GM12878 (cell line): ENCODE results near the gene KATNA1. TPM values are rescaled to one million over a fixed set of nuclear protein-coding genes. Genes with fewer than 3 reads are reported as not detected.

Experiments
- ATAC-seq: fragments of 200-7000 bp; cut with Tn5 transposase; 3 replicates; pipeline ENCODE4 v1.9.1; 2020; ENCODE audit warnings: mild to moderate bottlenecking, moderate library complexity
- Bru-seq: library from RNA; stranded (reverse); fragments of 400-500 nt; gene quantifications from one replicate; lab custom pipeline; 2021; lab: Mats Ljungman, UMichigan
- BruChase-seq, 2 experiments: library from RNA; stranded (reverse); fragments of 400-500 nt; gene quantifications; one replicate each; lab custom pipeline; 2021; lab: Mats Ljungman, UMichigan
- BruUV-seq: library from RNA; stranded (reverse); fragments of 400-500 nt; replicated peaks from 2 replicates; lab custom pipeline; 2021; lab: Mats Ljungman, UMichigan
- CTCF ChIA-PET: fragments of 300-600 bp; sonication (Branson Sonifier 250); formaldehyde crosslinking; extraction: SDS; loops from one replicate; lab custom pipeline; 2021; ENCODE audit warnings: inconsistent platforms; lab: Yijun Ruan, JAX
- POLR2A ChIA-PET: fragments of 350-600 bp; formaldehyde crosslinking; extraction: SDS; loops from one replicate; lab custom pipeline; 2021; ENCODE audit warnings: inconsistent platforms; lab: Charles Lee
- RAD21 ChIA-PET: fragments of 300-600 bp; sonication (Branson Sonifier 250); formaldehyde crosslinking; loops from one replicate; lab custom pipeline; 2023; ENCODE audit warnings: antibody characterized with exemption; ENCODE audit not compliant: unreplicated experiment; lab: Charles Lee
- SMC1A ChIA-PET: fragments of 300-600 bp; sonication (Branson Sonifier 250); formaldehyde crosslinking; loops from one replicate; lab custom pipeline; 2023; ENCODE audit not compliant: unreplicated experiment, uncharacterized antibody; lab: Charles Lee
- DNase-seq: peaks from one replicate; pipeline ENCODE4 v3.0.0-alpha.2; 2011; ENCODE audit warnings: low read depth, low spot score
- FAIRE-seq: peaks from 3 replicates; lab custom pipeline; 2011; peaks lifted over from hg19 to GRCh38; lab: Jason Lieb, UNC
- H2AFZ ChIP-seq: 2 replicates; pipeline ENCODE4 v1.6.0; 2011; ENCODE audit warnings: low read depth, low read length, control low read depth; ENCODE audit not compliant: control insufficient read depth
- H3K27ac ChIP-seq: 2 replicates; pipeline ENCODE4 v1.5.1; 2011; ENCODE audit warnings: control low read depth; ENCODE audit not compliant: control insufficient read depth, insufficient read depth
- H3K27me3 ChIP-seq, 2 experiments: replicated peaks in 1 of 2; 2 replicates each; pipeline versions ENCODE4 v1.6.0 to v1.6.1; 2011; ENCODE audit warnings: low read length in 1 of 2; ENCODE audit not compliant: control insufficient read depth in 2 of 2, insufficient read depth in 2 of 2
- H3K36me3 ChIP-seq, 2 experiments: 2 replicates each; pipeline ENCODE4 v1.5.1; 2011; ENCODE audit warnings: low read length in 1 of 2; ENCODE audit not compliant: control insufficient read depth in 2 of 2, insufficient read depth in 2 of 2
- H3K4me1 ChIP-seq: 2 replicates; pipeline ENCODE4 v1.6.1; 2011; ENCODE audit warnings: mild to moderate bottlenecking, low read length, moderate library complexity, mixed read lengths; ENCODE audit not compliant: control insufficient read depth, insufficient read depth
- H3K4me2 ChIP-seq: 2 replicates; pipeline ENCODE4 v1.6.0; 2011; ENCODE audit warnings: control low read depth; ENCODE audit not compliant: control insufficient read depth, insufficient read depth
- H3K4me3 ChIP-seq: fragments of 200-600 bp; sonication (generic); 2 replicates; pipeline ENCODE4 v1.5.1; 2016
- H3K79me2 ChIP-seq: 2 replicates; pipeline ENCODE4 v1.6.0; 2011; ENCODE audit warnings: low read length; ENCODE audit not compliant: control insufficient read depth, insufficient read depth
- H3K9ac ChIP-seq: 2 replicates; pipeline ENCODE4 v1.8.0; 2011; ENCODE audit warnings: low read length, control low read depth, mixed read lengths; ENCODE audit not compliant: control insufficient read depth, insufficient read depth
- H3K9me3 ChIP-seq: replicated peaks from 3 replicates; pipeline ENCODE4 v1.5.1; 2011; ENCODE audit warnings: mild to moderate bottlenecking, low read length; ENCODE audit not compliant: control insufficient read depth, insufficient read depth
- H4K20me1 ChIP-seq: 2 replicates; pipeline ENCODE4 v1.6.0; 2011; ENCODE audit not compliant: control insufficient read depth, insufficient read depth
- BHLHE40 ChIP-seq, 2 experiments: fragments of 450-650 bp in 1 of 2; IDR thresholded peaks; 2 replicates each; pipeline ENCODE4 v1.6.1; 2011 to 2017; ENCODE audit warnings: low read depth in 2 of 2, borderline replicate concordance in 1 of 2, improper control_type of control experiment in 1 of 2, low read length in 1 of 2, mild to moderate bottlenecking in 1 of 2
- CHD2 ChIP-seq: IDR thresholded peaks from 2 replicates; pipeline ENCODE4 v1.6.1; 2011; ENCODE audit warnings: low read depth, low read length, improper control_type of control experiment, borderline replicate concordance
- GATAD2B ChIP-seq: fragments of 450-650 bp; conservative IDR thresholded peaks from 2 replicates; pipeline ENCODE4 v1.6.1; 2017; ENCODE audit warnings: low read depth, mild to moderate bottlenecking, moderate library complexity
- IKZF2 ChIP-seq, 2 experiments: fragments of 450-650 bp; IDR thresholded peaks; 2 replicates each; pipeline ENCODE4 v1.6.1; 2017; ENCODE audit warnings: mild to moderate bottlenecking in 2 of 2, moderate library complexity in 2 of 2
- NR2F1 ChIP-seq: fragments of 450-650 bp; conservative IDR thresholded peaks from 2 replicates; pipeline ENCODE4 v1.6.1; 2017; ENCODE audit warnings: mild to moderate bottlenecking
- SIX5 ChIP-seq: IDR thresholded peaks from 2 replicates; pipeline ENCODE4 v1.6.1; 2011; ENCODE audit warnings: mild to moderate bottlenecking, low read depth, low read length, moderate library complexity; ENCODE audit not compliant: severe bottlenecking
- SMAD5 ChIP-seq: IDR thresholded peaks from 2 replicates; pipeline ENCODE4 v1.6.1; 2016; ENCODE audit warnings: antibody characterized with exemption, low read depth
- WGBS: methylation state at CpG from one replicate; pipeline ENCODE4 v1.1.6; 2016; ENCODE audit warnings: low lambda C conversion rate; ENCODE audit not compliant: insufficient replicate concordance, insufficient coverage; ENCODE audit errors: missing lambda C conversion rate; 5-methylcytosine and 5-hydroxymethylcytosine counted together
- in situ Hi-C: fragments of 300-500 bp; cut with MboI; formaldehyde crosslinking; loops from 9 replicates; pipeline ENCODE4 v1.14.3; 2018; ENCODE audit warnings: mixed read lengths
- intact Hi-C: fragments of 100-400 bp; cut with micrococcal nuclease; formaldehyde crosslinking; loops from one replicate; pipeline ENCODE4 v1.14.2; 2022; ENCODE audit not compliant: unreplicated experiment
- long read RNA-seq, 2 experiments: library from polyadenylated mRNA; unstranded; transcript quantifications; one replicate each; pipeline ENCODE4 v2.0.0, GENCODE V29; 2019 to 2020
- polyA minus RNA-seq, 3 experiments: library from RNA; depleted of rRNA, polyadenylated mRNA; stranded (reverse); fragments of >200 nt; gene quantifications; 2 replicates each; pipeline ENCODE4 v1.2.3, GENCODE V29; 2011
- polyA plus RNA-seq, 11 experiments: library from polyadenylated mRNA; depleted of rRNA in 4 of 11; unstranded in 6 of 11; stranded (reverse) in 5 of 11; fragments of >200 nt; fragmentation: Nextera tagmentation in 4 of 11; fragmentation: Illumina TruSeq in 1 of 11; extraction: Ambion mirVana in 4 of 11; extraction: Trizol in 1 of 11; gene quantifications; 1 replicate in 1 of 11; 2 replicates in 10 of 11; pipeline versions ENCODE4 v1.2.1 to v1.2.3, GENCODE V29; 2011 to 2016; ENCODE audit warnings: inconsistent platforms in 2 of 11, missing spikeins in 2 of 11, low read depth in 1 of 11
- total RNA-seq, 4 experiments: library from RNA; depleted of rRNA in 3 of 4; stranded (reverse); fragments of >200 nt in 3 of 4; fragmentation: Illumina TruSeq in 1 of 4; extraction: Trizol in 1 of 4; gene quantifications; 2 replicates each; pipeline versions ENCODE4 v1.2.1 to v1.2.3, GENCODE V29; 2013 to 2021
- TF ChIP-seq, protein P1 (sequence below): fragments of 450-650 bp; IDR thresholded peaks from 2 replicates; pipeline ENCODE4 v1.6.1; 2017; ENCODE audit warnings: mild to moderate bottlenecking, moderate library complexity
- TF ChIP-seq, protein P2 (sequence below): IDR thresholded peaks from 2 replicates; pipeline ENCODE4 v1.6.1; 2012; ENCODE audit warnings: low read depth, low read length, improper control_type of control experiment

The KATNA1 gene
- total RNA-seq (2013; cell fraction: nucleolus; rRNA removed): 22.4 and 23.7 TPM in 2 replicates
- total RNA-seq (2014; rRNA removed) (22.0 and 24.3 TPM in 2 replicates), total RNA-seq (2014; rRNA removed; fragmentation: Illumina TruSeq; extraction: Trizol) (26.5 and 27.1 TPM in 2 replicates), total RNA-seq (2021) (17.7 and 18.4 TPM in 2 replicates), polyA plus RNA-seq (2011; rRNA removed) (27.5 and 37.3 TPM in 2 replicates), polyA plus RNA-seq (2014; fragmentation: Illumina TruSeq; extraction: Trizol) (29.2 and 41.3 TPM in 2 replicates), polyA plus RNA-seq (2014; fragmentation: Nextera tagmentation; extraction: Ambion mirVana) (10 to 100 TPM; 15.4 to 23.1 TPM), polyA plus RNA-seq (2014; rRNA removed) (19.2 and 21.0 TPM in 2 replicates), polyA plus RNA-seq (2016; fragmentation: Nextera tagmentation; extraction: Ambion mirVana) (10 to 100 TPM; 30.7 to 35.3 TPM), polyA minus RNA-seq (2011; rRNA and poly(A)+ RNA removed) (19.7 and 19.9 TPM in 2 replicates), Bru-seq, nascent RNA (percentile 65 among the genes with signal in this experiment), BruChase-seq, experiment 1, labeled RNA remaining after a 6-hour chase (percentile 65 among the genes with signal in this experiment), BruChase-seq, experiment 2, labeled RNA remaining after a 2-hour chase (percentile 69 among the genes with signal in this experiment)
- 10.3 TPM for polyA plus RNA-seq (2011; ENCODE audit: low read depth)
- 11.6 and 12.6 TPM in 2 replicates for polyA plus RNA-seq (2011; cell fraction: cytosol; rRNA removed)
- polyA plus RNA-seq (2011; cell fraction: nucleus; rRNA removed): 13.0 and 14.4 TPM in 2 replicates
- polyA plus RNA-seq (2012): 14.7 and 15.9 TPM in 2 replicates
- 8.7 and 10.8 TPM in 2 replicates for polyA minus RNA-seq (2011; cell fraction: cytosol; rRNA and poly(A)+ RNA removed)
- 8.1 and 11.4 TPM in 2 replicates for polyA minus RNA-seq (2011; cell fraction: nucleus; rRNA and poly(A)+ RNA removed)
- long read RNA-seq, experiment 1, transcript KATNA1-203 (11 exons, 1,984 nt): major isoform, 29 of 38 reads
- long read RNA-seq, experiment 1, partial matches to known transcripts: 4 of 38 reads
- long read RNA-seq, experiment 1, other reads (novel, unspliced or antisense): 5 of 38 reads
- long read RNA-seq, experiment 2, transcript KATNA1-203 (11 exons, 1,984 nt): major isoform, 229 of 280 reads
- long read RNA-seq, experiment 2, partial matches to known transcripts: 10 of 280 reads
- long read RNA-seq, experiment 2, other reads (novel, unspliced or antisense): 39 of 280 reads

DNA sequence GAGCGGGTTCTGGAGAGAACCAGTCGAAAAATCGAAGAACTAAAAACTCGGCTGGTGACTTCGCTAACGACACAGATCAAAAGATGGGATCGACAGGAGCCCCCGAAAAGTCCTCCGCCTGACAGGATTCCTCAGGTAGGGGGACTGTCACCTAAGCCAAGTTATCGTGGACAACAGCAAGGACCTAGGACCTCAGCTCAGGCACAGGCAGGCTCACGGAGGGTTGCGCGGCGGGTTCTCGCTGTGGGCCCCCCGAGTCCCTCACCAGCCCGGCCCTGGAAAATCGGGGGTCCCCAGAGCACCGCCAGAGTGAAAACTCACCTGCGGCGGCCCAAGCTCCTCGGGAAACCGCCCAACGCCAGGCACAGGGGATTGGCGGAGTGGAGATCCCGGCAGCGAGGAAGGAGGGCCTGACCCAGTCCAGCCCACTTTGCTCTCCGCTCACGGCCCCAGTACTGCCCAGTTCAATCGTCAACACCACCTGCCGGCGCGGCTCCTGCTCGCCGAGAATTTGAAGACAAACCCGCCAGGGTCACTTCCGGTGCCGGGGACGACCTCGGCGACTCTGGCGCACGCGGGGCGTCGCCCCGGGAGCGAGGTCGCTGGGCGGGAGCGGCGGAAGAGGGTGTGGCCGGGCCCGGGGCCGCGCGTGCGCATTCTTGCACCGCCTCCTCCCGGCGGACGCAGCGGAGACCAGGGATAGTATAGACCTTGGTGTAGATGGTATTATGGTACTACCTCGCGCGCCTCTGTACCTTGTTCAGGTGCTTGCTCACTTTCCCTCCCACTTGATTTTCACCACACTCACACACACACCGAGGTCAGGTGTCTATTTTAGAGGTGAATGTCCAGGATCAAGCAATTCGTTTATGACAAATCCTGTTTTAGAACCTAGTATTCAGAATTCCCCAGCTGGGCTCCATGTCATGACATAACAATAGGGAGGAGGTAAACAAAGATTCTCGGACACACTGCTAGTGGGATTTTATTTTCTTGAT is at the start of gene KATNA1:
Gene KATNA1 (minus strand): TSS at position 567 of the 998 bp plus-strand sequence. CDS start 10,167 bp downstream, outside the sequence.
- H3K9ac ChIP-seq: peak within 1 kb of the TSS; percentile 79
- peak; percentile 92 for ATAC-seq
- peak within 1 kb of the TSS; percentile 88 for H3K4me2 ChIP-seq
- RAD21 ChIA-PET: interaction anchor here (1.2 to 1.7 kb wide), 3 partner anchors 19 to 82 kb away, joined by 3 to 8 read pairs (median 3); partner anchors contain the start of gene GINM1
- H3K4me1 ChIP-seq: no peaks in the 10 kb centered on the region
- DNase-seq: peak; percentile 69
- intact Hi-C loops (loop anchor here (2.0 kb wide), 1 partner anchor 82 kb away; the partner anchor contains the start of gene GINM1), in situ Hi-C loops (no loop called here)
- SMC1A ChIA-PET: interaction anchor here (1.5 kb wide), 1 partner anchor 12 kb away, joined by 6 read pairs; no protein-coding TSS in a partner anchor
- WGBS: under 1% methylated on average over 69 of the region's 69 CpGs
- peak within 1 kb of the TSS; percentile 75 for H3K4me3 ChIP-seq
- peak; percentile 7 for FAIRE-seq
- H3K9me3 ChIP-seq: no peaks in the 10 kb centered on the region
- peaks cover 39% of the 10 kb centered on the region for H3K79me2 ChIP-seq
- TSS peak; percentile 66 for BruUV-seq
- H3K27me3 ChIP-seq: no peaks in the 10 kb centered on the region
- CTCF ChIA-PET: interaction anchor here (0.6 to 2.0 kb wide), 4 partner anchors 11 to 131 kb away, joined by 3 to 7 read pairs (median 4); partner anchors contain the start of gene LATS1
- POLR2A ChIA-PET: no interaction called here
- no peaks in the 10 kb centered on the region for H3K36me3 ChIP-seq
- peak within 1 kb of the TSS; percentile 99 for H2AFZ ChIP-seq
- H3K27ac ChIP-seq: peak within 1 kb of the TSS; percentile 74
- H4K20me1 ChIP-seq: no peaks in the 10 kb centered on the region
- TF ChIP-seq, protein P1, sequence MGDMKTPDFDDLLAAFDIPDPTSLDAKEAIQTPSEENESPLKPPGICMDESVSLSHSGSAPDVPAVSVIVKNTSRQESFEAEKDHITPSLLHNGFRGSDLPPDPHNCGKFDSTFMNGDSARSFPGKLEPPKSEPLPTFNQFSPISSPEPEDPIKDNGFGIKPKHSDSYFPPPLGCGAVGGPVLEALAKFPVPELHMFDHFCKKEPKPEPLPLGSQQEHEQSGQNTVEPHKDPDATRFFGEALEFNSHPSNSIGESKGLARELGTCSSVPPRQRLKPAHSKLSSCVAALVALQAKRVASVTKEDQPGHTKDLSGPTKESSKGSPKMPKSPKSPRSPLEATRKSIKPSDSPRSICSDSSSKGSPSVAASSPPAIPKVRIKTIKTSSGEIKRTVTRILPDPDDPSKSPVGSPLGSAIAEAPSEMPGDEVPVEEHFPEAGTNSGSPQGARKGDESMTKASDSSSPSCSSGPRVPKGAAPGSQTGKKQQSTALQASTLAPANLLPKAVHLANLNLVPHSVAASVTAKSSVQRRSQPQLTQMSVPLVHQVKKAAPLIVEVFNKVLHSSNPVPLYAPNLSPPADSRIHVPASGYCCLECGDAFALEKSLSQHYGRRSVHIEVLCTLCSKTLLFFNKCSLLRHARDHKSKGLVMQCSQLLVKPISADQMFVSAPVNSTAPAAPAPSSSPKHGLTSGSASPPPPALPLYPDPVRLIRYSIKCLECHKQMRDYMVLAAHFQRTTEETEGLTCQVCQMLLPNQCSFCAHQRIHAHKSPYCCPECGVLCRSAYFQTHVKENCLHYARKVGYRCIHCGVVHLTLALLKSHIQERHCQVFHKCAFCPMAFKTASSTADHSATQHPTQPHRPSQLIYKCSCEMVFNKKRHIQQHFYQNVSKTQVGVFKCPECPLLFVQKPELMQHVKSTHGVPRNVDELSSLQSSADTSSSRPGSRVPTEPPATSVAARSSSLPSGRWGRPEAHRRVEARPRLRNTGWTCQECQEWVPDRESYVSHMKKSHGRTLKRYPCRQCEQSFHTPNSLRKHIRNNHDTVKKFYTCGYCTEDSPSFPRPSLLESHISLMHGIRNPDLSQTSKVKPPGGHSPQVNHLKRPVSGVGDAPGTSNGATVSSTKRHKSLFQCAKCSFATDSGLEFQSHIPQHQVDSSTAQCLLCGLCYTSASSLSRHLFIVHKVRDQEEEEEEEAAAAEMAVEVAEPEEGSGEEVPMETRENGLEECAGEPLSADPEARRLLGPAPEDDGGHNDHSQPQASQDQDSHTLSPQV: 0 out of 2 replicates have a peak, but pooled peaks have one; percentile 23
- no peak for TF ChIP-seq SIX5
- TF ChIP-seq CHD2: peak; percentile 38; the same call in 1 of the 2 replicates
- peak; percentile 84 for TF ChIP-seq NR2F1
- peak in 1 of 2 experiments; percentile 49; a peak in 1 of 4 replicates for TF ChIP-seq IKZF2 (IDR thresholded peaks at IDR 0.05)
- TF ChIP-seq GATAD2B: peak; percentile 77
- TF ChIP-seq, protein P2, sequence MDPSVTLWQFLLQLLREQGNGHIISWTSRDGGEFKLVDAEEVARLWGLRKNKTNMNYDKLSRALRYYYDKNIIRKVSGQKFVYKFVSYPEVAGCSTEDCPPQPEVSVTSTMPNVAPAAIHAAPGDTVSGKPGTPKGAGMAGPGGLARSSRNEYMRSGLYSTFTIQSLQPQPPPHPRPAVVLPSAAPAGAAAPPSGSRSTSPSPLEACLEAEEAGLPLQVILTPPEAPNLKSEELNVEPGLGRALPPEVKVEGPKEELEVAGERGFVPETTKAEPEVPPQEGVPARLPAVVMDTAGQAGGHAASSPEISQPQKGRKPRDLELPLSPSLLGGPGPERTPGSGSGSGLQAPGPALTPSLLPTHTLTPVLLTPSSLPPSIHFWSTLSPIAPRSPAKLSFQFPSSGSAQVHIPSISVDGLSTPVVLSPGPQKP: peak; percentile 86; the same call in 1 of the 2 replicates
- 0 out of 2 replicates have a peak, but pooled peaks have one; percentile 36 for TF ChIP-seq SMAD5
- peak; percentile 29 to 75; a peak in 2 of 4 replicates for TF ChIP-seq BHLHE40 (IDR thresholded peaks at IDR 0.05; ENCODE audit: borderline replicate concordance in 1 of 2, low read depth in 2 of 2, low read length in 1 of 2)
